Gastrocnemius medialis (tissue), 4 donors: ENCODE results near the gene PTPN21. TPM values are rescaled to one million over a fixed set of nuclear protein-coding genes. Genes with fewer than 3 reads are reported as not detected.

Experiments
- ATAC-seq, 2 donors: fragments of 150-250 bp; one replicate each; pipeline ENCODE4 v1.9.1; 2016
- DNase-seq, 2 donors: peaks; one replicate each; pipeline ENCODE4 v3.0.0-alpha.2; 2019
- H3K27ac ChIP-seq, 4 donors: fragments of 200-600 bp; sonication (generic); 1 replicate in 1 of 4; 2 replicates in 3 of 4; pipeline ENCODE4 v1.5.1; 2016 to 2018; ENCODE audit warnings: mild to moderate bottlenecking in 2 of 4, moderate library complexity in 1 of 4
- H3K27me3 ChIP-seq, 3 donors: fragments of 200-600 bp; sonication (generic) in 2 of 3; 1 replicate in 1 of 3; 2 replicates in 2 of 3; pipeline versions ENCODE4 v1.5.1 to v1.6.0; 2016 to 2019; ENCODE audit warnings: mild to moderate bottlenecking in 1 of 3, moderate library complexity in 1 of 3
- H3K36me3 ChIP-seq, 2 donors: fragments of 200-600 bp; sonication (generic) in 1 of 2; one replicate each; pipeline ENCODE4 v1.5.1; 2017 to 2018
- H3K4me1 ChIP-seq, 2 donors: fragments of 200-600 bp; sonication (generic) in 1 of 2; one replicate each; pipeline ENCODE4 v1.5.1; 2016 to 2017; ENCODE audit warnings: mild to moderate bottlenecking in 2 of 2
- H3K4me3 ChIP-seq, 4 donors: fragments of 200-600 bp; sonication (generic) in 3 of 4; 1 replicate in 1 of 4; 2 replicates in 3 of 4; pipeline ENCODE4 v1.5.1; 2016 to 2019; ENCODE audit warnings: mild to moderate bottlenecking in 2 of 4
- H3K9me3 ChIP-seq, 3 donors: fragments of 200-600 bp; sonication (generic) in 2 of 3; 1 replicate in 1 of 3; 2 replicates in 2 of 3; pipeline ENCODE4 v1.5.1; 2016 to 2019
- CTCF ChIP-seq, 5 experiments: fragments of 450-650 bp in 3 of 5; fragments of 200-600 bp in 2 of 5; sonication (generic) in 2 of 5; IDR thresholded peaks in 4 of 5; conservative IDR thresholded peaks in 1 of 5; 1 replicate in 4 of 5; 2 replicates in 1 of 5; pipeline ENCODE4 v1.5.1; 2016 to 2019; ENCODE audit warnings: antibody characterized with exemption in 5 of 5, mild to moderate bottlenecking in 3 of 5, moderate library complexity in 3 of 5
- POLR2A ChIP-seq, 2 donors: fragments of 450-650 bp; IDR thresholded peaks; one replicate each; pipeline ENCODE4 v1.6.1; 2017; ENCODE audit warnings: antibody characterized with exemption in 2 of 2, mild to moderate bottlenecking in 2 of 2, moderate library complexity in 2 of 2
- in situ Hi-C, 4 donors: fragments of 200-750 bp; cut with MboI; loops; one replicate each; pipeline versions ENCODE4 v1.15.0 to v1.8.0; 2017; ENCODE audit warnings: low sequenced_read_pairs in 4 of 4
- intact Hi-C: fragments of 100-400 bp; cut with DNase I; formaldehyde crosslinking; loops from one replicate; pipeline ENCODE4 v1.15.1; 2023; ENCODE audit warnings: low total_unique reads
- total RNA-seq, 4 donors: library from RNA; depleted of rRNA; stranded (reverse); fragments of >200 nt; gene quantifications; one replicate each; pipeline versions ENCODE4 v1.1.0 to v1.2.3, GENCODE V29; 2016

Gene PTPN21
- total RNA-seq, 4 donors from 2014 or later, result 5.6 to 11.1 (median 8.6) TPM

DNA sequence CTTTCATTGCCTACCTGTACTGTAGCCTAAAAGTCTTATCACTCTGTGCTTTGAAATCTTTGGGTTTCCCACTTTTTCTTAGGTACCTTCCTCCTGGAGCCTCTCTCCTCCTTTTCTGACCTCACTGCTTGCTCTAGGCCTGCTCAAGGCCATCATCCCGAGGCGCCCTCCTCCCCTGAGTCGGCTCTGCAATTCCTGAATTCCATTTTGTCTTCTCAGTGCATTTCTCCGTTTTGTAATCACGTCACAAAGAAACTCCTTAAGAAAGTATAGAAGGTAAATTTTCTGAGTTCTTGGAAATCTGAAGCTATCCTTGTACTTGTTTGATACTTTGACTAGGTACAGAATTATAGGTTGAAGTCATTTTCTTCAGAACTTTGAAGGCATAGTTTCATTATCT, 33.3 kb upstream of the PTPN21 start:
- Histone ChIP-seq H3K27ac (no peak overlapping the region), H3K4me3 (no peak overlapping the region), H3K4me1 (no peaks in the 10 kb centered on the region), H3K27me3 (no peaks in the 10 kb centered on the region), H3K9me3 (no peaks in the 10 kb centered on the region), H3K36me3 (peaks cover 2 to 69% of the 10 kb centered on the region in 2 donors)
- ATAC-seq (no peak), DNase-seq (no peak)
- in situ Hi-C loops (no loop called here), intact Hi-C loops (no loop called here)
- no peak for TF ChIP-seq POLR2A (IDR thresholded peaks at IDR 0.05)

DNA sequence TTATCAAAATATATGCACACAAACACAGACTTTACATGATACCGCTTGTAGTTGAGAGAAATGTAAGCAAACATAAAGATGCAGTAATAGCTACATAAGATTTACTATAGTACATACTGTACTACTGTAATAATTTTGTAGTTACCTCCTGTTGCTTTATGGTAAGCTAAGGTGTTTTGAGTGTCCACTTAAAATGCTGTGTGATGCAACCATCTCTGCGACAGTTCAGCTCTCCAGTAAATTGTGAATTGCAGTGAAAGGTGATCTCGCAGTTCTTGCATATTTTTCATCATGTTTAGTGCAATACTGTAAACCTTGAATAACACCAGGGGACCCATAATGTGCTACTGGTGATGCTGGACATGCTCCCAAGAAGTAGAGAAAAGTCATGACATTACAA, 29.6 kb upstream of the PTPN21 start:
- ATAC-seq (no peak), DNase-seq (no peak)
- no peaks in the 10 kb centered on the region for H3K4me1 ChIP-seq
- peaks cover 2 to 76% of the 10 kb centered on the region in 2 donors for H3K36me3 ChIP-seq
- H3K9me3 ChIP-seq, result no peaks in the 10 kb centered on the region
- no peaks in the 10 kb centered on the region for H3K27me3 ChIP-seq
- TF ChIP-seq POLR2A (IDR thresholded peaks at IDR 0.05) (no peak), CTCF (IDR thresholded peaks at IDR 0.05 in 4 of 5, conservative IDR thresholded peaks at IDR 0.05 in 1 of 5) (no peak)
- intact Hi-C loops, result no loop called here
- no peak overlapping the region for H3K27ac ChIP-seq
- H3K4me3 ChIP-seq, result no peak overlapping the region
- in situ Hi-C loops, result no loop called here

GRCh38 chr14:88576222-88576621, 21.4 kb upstream of the PTPN21 start:
- H3K4me1 ChIP-seq, result no peaks in the 10 kb centered on the region
- in situ Hi-C loops (no loop called here), intact Hi-C loops (no loop called here)
- no peak overlapping the region for H3K4me3 ChIP-seq
- TF ChIP-seq POLR2A (IDR thresholded peaks at IDR 0.05) (no peak), CTCF (IDR thresholded peaks at IDR 0.05 in 4 of 5, conservative IDR thresholded peaks at IDR 0.05 in 1 of 5) (no peak)
- H3K36me3 ChIP-seq, result peaks cover 8 to 93% of the 10 kb centered on the region in 2 donors
- DNase-seq (no peak), ATAC-seq (no peak)
- no peaks in the 10 kb centered on the region for H3K9me3 ChIP-seq
- H3K27ac ChIP-seq, result no peak overlapping the region
- H3K27me3 ChIP-seq, result no peaks in the 10 kb centered on the region

DNA sequence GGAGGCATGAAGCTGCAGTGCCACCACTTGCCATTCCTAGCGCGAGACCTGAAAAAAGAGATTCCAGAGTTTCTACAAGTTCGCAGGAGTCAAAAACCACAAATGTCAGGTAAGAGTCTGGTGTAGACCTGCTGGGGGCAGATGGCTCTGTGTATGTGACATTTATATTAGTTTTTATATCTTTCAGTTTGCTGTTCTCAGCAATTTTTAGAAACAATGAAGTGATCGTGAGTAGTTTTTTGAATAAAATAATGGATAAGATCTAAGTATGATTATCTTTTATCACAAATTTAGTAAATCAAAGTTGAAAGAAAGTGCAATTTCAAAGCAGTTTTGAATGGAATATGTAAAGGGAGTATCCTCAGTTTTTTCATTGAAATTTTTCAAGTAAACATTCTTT, 17.3 kb upstream of the PTPN21 start:
- H3K4me3 ChIP-seq, result no peak overlapping the region
- no peaks in the 10 kb centered on the region for H3K27me3 ChIP-seq
- no peaks in the 10 kb centered on the region for H3K9me3 ChIP-seq
- H3K36me3 ChIP-seq, result peaks cover 10 to 95% of the 10 kb centered on the region in 2 donors
- no peak for DNase-seq
- intact Hi-C loops, result no loop called here
- ATAC-seq, result no peak
- H3K4me1 ChIP-seq, result no peaks in the 10 kb centered on the region
- in situ Hi-C loops, result loop anchor here in 1 of 4 donors (25.0 kb wide), 1 partner anchor 1815 kb away; the partner anchor contains the start of gene CALM1
- no peak overlapping the region for H3K27ac ChIP-seq
- TF ChIP-seq POLR2A (IDR thresholded peaks at IDR 0.05), result no peak
- TF ChIP-seq CTCF (IDR thresholded peaks at IDR 0.05 in 4 of 5, conservative IDR thresholded peaks at IDR 0.05 in 1 of 5), result no peak

DNA sequence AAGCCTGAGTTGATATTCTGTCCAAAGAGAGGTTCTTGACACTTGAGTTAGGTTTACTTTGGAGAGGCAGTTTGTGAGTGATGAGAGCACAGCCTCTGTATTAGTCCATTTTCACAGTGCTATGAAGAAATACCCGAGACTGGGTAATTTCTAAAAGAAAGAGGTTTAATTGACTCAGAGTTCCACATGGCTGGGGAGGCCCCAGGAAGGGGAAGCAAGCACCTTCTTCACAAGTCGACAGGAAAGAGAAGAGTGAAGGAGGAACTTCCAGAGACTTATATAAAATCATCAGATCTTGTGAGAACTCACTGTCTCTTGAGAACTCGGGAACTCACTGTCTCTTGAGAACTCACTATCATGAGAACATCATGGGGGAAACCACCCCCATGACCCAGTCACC, 13.4 kb upstream of the PTPN21 start:
- H3K9me3 ChIP-seq, result no peaks in the 10 kb centered on the region
- no peak overlapping the region for H3K4me3 ChIP-seq
- no peak for TF ChIP-seq POLR2A (IDR thresholded peaks at IDR 0.05)
- TF ChIP-seq CTCF (IDR thresholded peaks at IDR 0.05 in 4 of 5, conservative IDR thresholded peaks at IDR 0.05 in 1 of 5), result no peak
- H3K27me3 ChIP-seq, result no peaks in the 10 kb centered on the region
- no peak overlapping the region for H3K27ac ChIP-seq
- intact Hi-C loops (no loop called here), in situ Hi-C loops (loop anchor here in 1 of 4 donors (25.0 kb wide), 1 partner anchor 1819 kb away; the partner anchor contains the start of gene CALM1)
- H3K36me3 ChIP-seq, result peaks cover 5 to 57% of the 10 kb centered on the region in 2 donors
- ATAC-seq (no peak), DNase-seq (no peak)
- peaks cover 9 to 12% of the 10 kb centered on the region in 2 donors for H3K4me1 ChIP-seq
